ENCODE results near the gene OR5M8. TPM values are rescaled to one million over a fixed set of nuclear protein-coding genes. Genes with fewer than 3 reads are reported as not detected.

The OR5M8 gene
- total and polyA plus RNA-seq, 2 donors from 2014 or later, result not detected

DNA sequence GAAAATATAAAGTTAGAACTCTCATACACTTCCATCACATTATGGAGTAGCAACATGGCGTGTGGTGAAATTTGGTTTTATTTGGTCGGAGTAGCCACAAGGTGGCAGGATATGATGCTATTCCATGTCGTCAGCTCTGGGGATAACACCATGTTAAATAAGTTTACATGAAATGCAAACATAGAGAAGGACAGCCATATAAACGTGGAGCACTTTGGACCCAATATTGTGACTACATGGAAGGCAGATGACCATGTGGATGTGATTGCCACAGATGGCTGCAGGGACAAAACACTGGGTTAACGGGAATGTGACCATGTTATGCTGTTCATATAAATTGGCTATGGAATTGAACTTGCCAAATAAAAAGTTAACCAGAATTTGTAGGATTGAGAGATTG is 30.8 kb upstream of the OR5M8 start:
- no peaks in the 10 kb centered on the region for H3K27me3 ChIP-seq (ENCODE audit: control insufficient read depth, insufficient read depth, low read length)
- no peak for DNase-seq
- intact Hi-C loops (cut with DNase I), result no loop called here
- H3K9me3 ChIP-seq (ENCODE audit: control insufficient read depth in 2 of 3, insufficient read depth in 1 of 3, low read length in 3 of 3), result no peaks in the 10 kb centered on the region
- H3K9ac ChIP-seq (ENCODE audit: low read length in 3 of 3), result no peak overlapping the region
- no peak overlapping the region for H3K4me3 ChIP-seq (ENCODE audit: low read length in 3 of 3)
- H3K4me1 ChIP-seq (ENCODE audit: control insufficient read depth in 2 of 3, insufficient read depth in 2 of 3, low read depth in 1 of 3, low read length in 3 of 3), result no peaks in the 10 kb centered on the region
- TF ChIP-seq, protein P1, sequence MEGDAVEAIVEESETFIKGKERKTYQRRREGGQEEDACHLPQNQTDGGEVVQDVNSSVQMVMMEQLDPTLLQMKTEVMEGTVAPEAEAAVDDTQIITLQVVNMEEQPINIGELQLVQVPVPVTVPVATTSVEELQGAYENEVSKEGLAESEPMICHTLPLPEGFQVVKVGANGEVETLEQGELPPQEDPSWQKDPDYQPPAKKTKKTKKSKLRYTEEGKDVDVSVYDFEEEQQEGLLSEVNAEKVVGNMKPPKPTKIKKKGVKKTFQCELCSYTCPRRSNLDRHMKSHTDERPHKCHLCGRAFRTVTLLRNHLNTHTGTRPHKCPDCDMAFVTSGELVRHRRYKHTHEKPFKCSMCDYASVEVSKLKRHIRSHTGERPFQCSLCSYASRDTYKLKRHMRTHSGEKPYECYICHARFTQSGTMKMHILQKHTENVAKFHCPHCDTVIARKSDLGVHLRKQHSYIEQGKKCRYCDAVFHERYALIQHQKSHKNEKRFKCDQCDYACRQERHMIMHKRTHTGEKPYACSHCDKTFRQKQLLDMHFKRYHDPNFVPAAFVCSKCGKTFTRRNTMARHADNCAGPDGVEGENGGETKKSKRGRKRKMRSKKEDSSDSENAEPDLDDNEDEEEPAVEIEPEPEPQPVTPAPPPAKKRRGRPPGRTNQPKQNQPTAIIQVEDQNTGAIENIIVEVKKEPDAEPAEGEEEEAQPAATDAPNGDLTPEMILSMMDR (IDR thresholded peaks at IDR 0.05; ENCODE audit: borderline replicate concordance, extremely low read depth, insufficient read depth), result no peak
- no peaks in the 10 kb centered on the region for H3K36me3 ChIP-seq (ENCODE audit: control insufficient read depth in 2 of 3, insufficient read depth in 3 of 3, low read length in 3 of 3)
- H3K27ac ChIP-seq (ENCODE audit: low read depth in 2 of 2, low read length in 2 of 2), result no peak overlapping the region
- no peak for FAIRE-seq

DNA sequence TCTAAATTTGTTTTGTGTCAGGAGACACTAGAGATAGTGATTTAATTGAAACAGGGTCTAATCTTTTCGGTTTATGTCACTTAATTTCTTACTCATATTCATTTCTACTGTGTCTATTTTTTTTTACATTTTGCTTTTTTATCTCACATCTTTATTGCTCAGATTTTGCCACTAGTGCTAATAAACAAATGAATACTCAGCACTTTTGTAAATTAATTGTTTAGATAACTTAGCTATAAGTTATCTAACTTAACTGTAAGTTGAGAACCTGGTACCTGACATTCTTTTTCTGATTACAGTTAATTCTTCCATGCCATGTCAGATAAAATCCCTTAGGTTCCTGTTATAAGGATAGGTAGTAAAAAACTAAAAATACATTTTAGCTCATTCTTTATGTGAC is 22.1 kb upstream of the OR5M8 start:
- FAIRE-seq, result no peak
- H3K9me3 ChIP-seq (ENCODE audit: control insufficient read depth in 2 of 3, insufficient read depth in 1 of 3, low read length in 3 of 3), result no peaks in the 10 kb centered on the region
- no peaks in the 10 kb centered on the region for H3K36me3 ChIP-seq (ENCODE audit: control insufficient read depth in 2 of 3, insufficient read depth in 3 of 3, low read length in 3 of 3)
- no peak overlapping the region for H3K9ac ChIP-seq (ENCODE audit: low read length in 3 of 3)
- intact Hi-C loops (cut with DNase I), result no loop called here
- DNase-seq, result no peak
- no peak overlapping the region for H3K4me3 ChIP-seq (ENCODE audit: low read length in 3 of 3)
- TF ChIP-seq, protein P1 (IDR thresholded peaks at IDR 0.05; ENCODE audit: borderline replicate concordance, extremely low read depth, insufficient read depth), result no peak
- H3K4me1 ChIP-seq (ENCODE audit: control insufficient read depth in 2 of 3, insufficient read depth in 2 of 3, low read depth in 1 of 3, low read length in 3 of 3), result no peaks in the 10 kb centered on the region
- no peaks in the 10 kb centered on the region for H3K27me3 ChIP-seq (ENCODE audit: control insufficient read depth, insufficient read depth, low read length)
- no peak overlapping the region for H3K27ac ChIP-seq (ENCODE audit: low read depth in 2 of 2, low read length in 2 of 2)

DNA sequence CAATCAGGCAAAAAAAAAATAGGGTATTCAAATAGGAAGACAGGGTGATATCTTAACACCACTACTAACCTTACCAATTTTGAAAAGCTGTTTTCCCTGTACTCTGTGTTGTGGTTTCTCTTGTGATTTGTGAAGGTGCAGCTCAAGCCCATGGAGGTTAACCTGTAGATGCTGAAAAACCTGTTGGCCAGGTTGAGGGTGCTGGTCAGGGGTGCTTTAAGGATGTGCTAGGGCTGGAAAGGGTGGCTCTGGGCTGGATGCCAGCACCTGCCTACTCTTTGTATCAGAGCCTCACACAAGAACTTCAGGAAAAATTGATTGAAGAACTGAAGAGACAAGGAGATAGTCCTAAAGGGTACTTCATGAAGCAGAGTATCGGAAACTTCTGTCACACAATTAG is 18.3 kb upstream of the OR5M8 start:
- Histone ChIP-seq H3K4me3 (ENCODE audit: low read length in 3 of 3) (no peak overlapping the region), H3K27me3 (ENCODE audit: control insufficient read depth, insufficient read depth, low read length) (no peaks in the 10 kb centered on the region), H3K9me3 (ENCODE audit: control insufficient read depth in 2 of 3, insufficient read depth in 1 of 3, low read length in 3 of 3) (no peaks in the 10 kb centered on the region), H3K4me1 (ENCODE audit: control insufficient read depth in 2 of 3, insufficient read depth in 2 of 3, low read depth in 1 of 3, low read length in 3 of 3) (no peaks in the 10 kb centered on the region), H3K36me3 (ENCODE audit: control insufficient read depth in 2 of 3, insufficient read depth in 3 of 3, low read length in 3 of 3) (no peaks in the 10 kb centered on the region), H3K9ac (ENCODE audit: low read length in 3 of 3) (no peak overlapping the region), H3K27ac (ENCODE audit: low read depth in 2 of 2, low read length in 2 of 2) (no peak overlapping the region)
- FAIRE-seq (no peak), DNase-seq (no peak)
- intact Hi-C loops (cut with DNase I), result no loop called here
- TF ChIP-seq, protein P1 (IDR thresholded peaks at IDR 0.05; ENCODE audit: borderline replicate concordance, extremely low read depth, insufficient read depth), result no peak

DNA sequence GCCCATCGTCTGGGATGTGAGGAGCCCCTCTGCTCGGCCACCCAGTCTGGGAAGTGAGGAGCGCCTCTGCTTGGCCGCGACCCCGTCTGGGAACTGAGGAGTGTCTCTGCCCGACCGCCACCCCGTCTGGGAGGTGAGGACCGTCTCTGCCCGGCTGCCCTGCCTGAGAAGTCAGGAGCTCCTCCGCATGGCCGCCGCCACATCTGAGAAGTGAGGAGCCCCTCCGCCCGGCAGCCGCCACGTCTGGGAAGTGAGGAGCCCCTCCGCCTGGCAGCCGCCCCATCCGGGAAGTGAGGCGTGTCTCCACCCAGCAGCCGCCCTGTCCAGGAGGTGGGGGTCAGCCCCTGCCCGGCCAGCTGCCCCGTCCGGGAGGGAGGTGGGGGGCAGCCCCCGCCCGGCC is 5.8 kb upstream of the OR5M8 start:
- TF ChIP-seq, protein P1 (IDR thresholded peaks at IDR 0.05; ENCODE audit: borderline replicate concordance, extremely low read depth, insufficient read depth), result no peak
- H3K27me3 ChIP-seq (ENCODE audit: control insufficient read depth, insufficient read depth, low read length), result no peaks in the 10 kb centered on the region
- H3K9me3 ChIP-seq (ENCODE audit: control insufficient read depth in 2 of 3, insufficient read depth in 1 of 3, low read length in 3 of 3), result no peaks in the 10 kb centered on the region
- FAIRE-seq (no peak), DNase-seq (peak in 1 of 5 donors; percentile 70)
- H3K4me3 ChIP-seq (ENCODE audit: low read length in 3 of 3), result no peak overlapping the region
- H3K27ac ChIP-seq (ENCODE audit: low read depth in 2 of 2, low read length in 2 of 2), result no peak overlapping the region
- intact Hi-C loops (cut with DNase I), result no loop called here
- no peaks in the 10 kb centered on the region for H3K36me3 ChIP-seq (ENCODE audit: control insufficient read depth in 2 of 3, insufficient read depth in 3 of 3, low read length in 3 of 3)
- H3K9ac ChIP-seq (ENCODE audit: low read length in 3 of 3), result no peak overlapping the region
- no peaks in the 10 kb centered on the region for H3K4me1 ChIP-seq (ENCODE audit: control insufficient read depth in 2 of 3, insufficient read depth in 2 of 3, low read depth in 1 of 3, low read length in 3 of 3)
